K562 (cell line): ENCODE results near the gene ERMN. TPM values are rescaled to one million over a fixed set of nuclear protein-coding genes. Genes with fewer than 3 reads are reported as not detected.

Experiments
- ATF7 ChIP-seq: fragments of 450-650 bp; IDR thresholded peaks from 2 replicates; pipeline ENCODE4 v1.7.1; 2014; ENCODE audit warnings: mild to moderate bottlenecking, moderate library complexity
- CC2D1A ChIP-seq: fragments of 450-650 bp; IDR thresholded peaks from 2 replicates; pipeline ENCODE4 v1.6.1; 2017; ENCODE audit warnings: mild to moderate bottlenecking
- COPS2 ChIP-seq: fragments of 450-650 bp; conservative IDR thresholded peaks from 2 replicates; pipeline ENCODE4 v1.6.1; 2016; ENCODE audit warnings: mild to moderate bottlenecking, moderate library complexity
- DNMT1 ChIP-seq: fragments of 450-650 bp; IDR thresholded peaks from 2 replicates; pipeline ENCODE4 v1.6.1; 2016; ENCODE audit warnings: antibody characterized with exemption, mild to moderate bottlenecking
- GATAD2B ChIP-seq: fragments of 450-650 bp; IDR thresholded peaks from 2 replicates; pipeline ENCODE4 v1.6.1; 2017; ENCODE audit warnings: mild to moderate bottlenecking, borderline replicate concordance
- KAT8 ChIP-seq: fragments of 450-650 bp; IDR thresholded peaks from 2 replicates; pipeline ENCODE4 v1.6.1; 2016; ENCODE audit warnings: low read depth, mild to moderate bottlenecking
- MIER1 ChIP-seq: fragments of 450-650 bp; IDR thresholded peaks from 2 replicates; pipeline ENCODE4 v1.6.1; 2016; ENCODE audit warnings: antibody characterized with exemption, mild to moderate bottlenecking, low read depth
- RAD21 ChIP-seq, 2 experiments: fragments of 250-450 bp in 1 of 2; fragments of 450-650 bp in 1 of 2; sonication (Bioruptor Pico) in 1 of 2; formaldehyde crosslinking in 1 of 2; IDR thresholded peaks in 1 of 2; conservative IDR thresholded peaks in 1 of 2; 2 replicates each; pipeline versions ENCODE4 v1.4.0 to v1.8.0; 2020 to 2022; ENCODE audit warnings: mild to moderate bottlenecking in 2 of 2, moderate library complexity in 1 of 2
- RFX7 ChIP-seq: fragments of 250-450 bp; sonication (Bioruptor Pico); IDR thresholded peaks from 2 replicates; pipeline ENCODE4 v1.5.1; 2021; ENCODE audit warnings: mild to moderate bottlenecking
- SLC30A9 ChIP-seq: fragments of 250-450 bp; sonication (Bioruptor Pico); IDR thresholded peaks from 2 replicates; pipeline ENCODE4 v1.8.0; 2022; ENCODE audit warnings: mild to moderate bottlenecking, moderate library complexity
- SMAD2 ChIP-seq: fragments of 150-350 bp; IDR thresholded peaks from 2 replicates; pipeline ENCODE4 v1.6.1; 2014; ENCODE audit warnings: low read depth, mild to moderate bottlenecking, low read length
- ZC3H8 ChIP-seq: fragments of 450-650 bp; IDR thresholded peaks from 2 replicates; pipeline ENCODE4 v1.6.1; 2017
- ZNF140 ChIP-seq: fragments of 250-450 bp; sonication (Bioruptor Pico); IDR thresholded peaks from 2 replicates; pipeline ENCODE4 v1.8.0; 2021; ENCODE audit warnings: moderate library complexity, mild to moderate bottlenecking, inconsistent platforms
- ZNF347 ChIP-seq: fragments of 450-650 bp; formaldehyde crosslinking; IDR thresholded peaks from 2 replicates; pipeline ENCODE4 v1.4.0; 2020; ENCODE audit warnings: low read depth, mild to moderate bottlenecking, moderate library complexity
- ZNF384 ChIP-seq: IDR thresholded peaks from 2 replicates; pipeline ENCODE4 v1.6.1; 2012; ENCODE audit warnings: low read depth, low read length, improper control_type of control experiment
- ZNF696 ChIP-seq: fragments of 250-450 bp; sonication (Bioruptor Pico); conservative IDR thresholded peaks from 2 replicates; pipeline ENCODE4 v1.4.0; 2020; ENCODE audit warnings: mild to moderate bottlenecking, moderate library complexity
- polyA plus RNA-seq, 8 experiments: library from polyadenylated mRNA; depleted of rRNA in 4 of 8; stranded (reverse) in 5 of 8; unstranded in 3 of 8; fragments of >200 nt; fragmentation: Nextera tagmentation in 2 of 8; fragmentation: Illumina TruSeq in 1 of 8; extraction: Ambion mirVana in 2 of 8; extraction: Trizol in 1 of 8; gene quantifications; 2 replicates each; pipeline versions ENCODE4 v1.2.1 to v1.2.3, GENCODE V29; 2011 to 2014; ENCODE audit warnings: inconsistent platforms in 1 of 8, missing spikeins in 1 of 8
- total RNA-seq, 7 experiments: library from RNA; depleted of rRNA in 6 of 7; stranded (reverse); fragments of >200 nt in 6 of 7; fragmentation: Illumina TruSeq in 2 of 7; extraction: Trizol in 2 of 7; gene quantifications; 2 replicates each; pipeline versions ENCODE4 v1.2.1 to v1.2.3, GENCODE V29; 2011 to 2021; ENCODE audit warnings: low replicate concordance in 1 of 7
- TF ChIP-seq, protein P1 (sequence below), 2 experiments: fragments of 450-650 bp in 1 of 2; sonication (generic) in 1 of 2; formaldehyde crosslinking; conservative IDR thresholded peaks; 2 replicates each; pipeline versions ENCODE4 v1.4.0 to v1.8.1; 2020 to 2022; ENCODE audit warnings: mild to moderate bottlenecking in 1 of 2, missing genetic modification reagents in 1 of 2
- TF ChIP-seq, protein P2 (sequence below): sonication (generic); formaldehyde crosslinking; IDR thresholded peaks from 2 replicates; pipeline ENCODE4 v1.8.0; 2023; ENCODE audit warnings: missing genetic modification reagents, mild to moderate bottlenecking, borderline replicate concordance
- TF ChIP-seq, protein P3 (sequence below): sonication (generic); formaldehyde crosslinking; IDR thresholded peaks from 2 replicates; pipeline ENCODE4 v1.8.0; 2022; ENCODE audit warnings: mild to moderate bottlenecking, missing genetic modification reagents
- TF ChIP-seq, protein P4 (sequence below): sonication (generic); formaldehyde crosslinking; IDR thresholded peaks from 2 replicates; pipeline ENCODE4 v1.8.0; 2022; ENCODE audit warnings: mild to moderate bottlenecking, missing genetic modification reagents

ERMN gene
- total and polyA plus RNA-seq, 9 of the 15 experiments (the other 6 are each of a cell fraction or from before 2014, with no cell fraction given), result 0.03 to 0.11 (median 0.05) TPM; not detected in 3

DNA sequence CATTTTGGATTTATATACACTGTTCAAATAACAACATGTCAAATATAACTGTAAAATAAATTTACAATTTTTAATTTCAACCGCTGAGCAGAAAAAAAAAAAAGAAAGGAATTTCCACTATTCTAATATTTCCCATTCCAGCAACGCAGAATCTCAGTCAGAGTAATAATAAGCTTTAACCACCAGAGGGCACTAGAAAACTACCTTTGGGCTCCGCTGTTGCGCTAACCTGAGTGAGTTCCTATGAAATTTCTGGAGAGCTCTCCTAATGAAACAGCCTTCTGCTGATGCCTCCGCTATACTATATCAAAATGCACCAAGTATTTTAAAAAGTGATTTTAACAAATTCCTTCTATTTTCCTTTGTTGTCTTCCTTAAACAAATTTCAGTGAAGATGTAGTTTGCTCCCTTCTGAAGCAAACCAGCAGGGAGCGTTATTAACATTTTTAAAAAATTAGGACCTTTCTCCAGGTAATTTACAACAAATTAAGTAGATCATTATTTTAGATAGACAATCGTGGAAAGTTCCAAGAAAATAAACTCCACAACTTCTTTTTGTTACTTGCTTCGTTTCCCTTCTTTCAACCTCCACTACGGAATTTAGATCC is 23.0 kb downstream of the ERMN start (continued):
- TF ChIP-seq, protein P1, sequence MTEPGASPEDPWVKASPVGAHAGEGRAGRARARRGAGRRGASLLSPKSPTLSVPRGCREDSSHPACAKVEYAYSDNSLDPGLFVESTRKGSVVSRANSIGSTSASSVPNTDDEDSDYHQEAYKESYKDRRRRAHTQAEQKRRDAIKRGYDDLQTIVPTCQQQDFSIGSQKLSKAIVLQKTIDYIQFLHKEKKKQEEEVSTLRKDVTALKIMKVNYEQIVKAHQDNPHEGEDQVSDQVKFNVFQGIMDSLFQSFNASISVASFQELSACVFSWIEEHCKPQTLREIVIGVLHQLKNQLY (CRISPR knock-in tag; conservative IDR thresholded peaks at IDR 0.05), result no peak
- TF ChIP-seq SMAD2 (no peak), RFX7 (no peak), ZNF140 (CRISPR knock-in tag) (no peak), SLC30A9 (CRISPR knock-in tag) (no peak), KAT8 (no peak), ZC3H8 (no peak), RAD21 (CRISPR knock-in tag; conservative IDR thresholded peaks at IDR 0.05 in 1 of 2, IDR thresholded peaks at IDR 0.05 in 1 of 2) (peak; percentile 88 to 89), DNMT1 (no peak), CC2D1A (peak; percentile 63; the same call in 1 of the 2 replicates), ZNF347 (CRISPR knock-in tag) (no peak), ATF7 (0 out of 2 replicates have a peak, but pooled peaks have one; percentile 10), GATAD2B (no peak), ZNF696 (CRISPR knock-in tag) (no peak), ZNF384 (peak; percentile 66), COPS2 (no peak), MIER1 (no peak)
- TF ChIP-seq, protein P2, sequence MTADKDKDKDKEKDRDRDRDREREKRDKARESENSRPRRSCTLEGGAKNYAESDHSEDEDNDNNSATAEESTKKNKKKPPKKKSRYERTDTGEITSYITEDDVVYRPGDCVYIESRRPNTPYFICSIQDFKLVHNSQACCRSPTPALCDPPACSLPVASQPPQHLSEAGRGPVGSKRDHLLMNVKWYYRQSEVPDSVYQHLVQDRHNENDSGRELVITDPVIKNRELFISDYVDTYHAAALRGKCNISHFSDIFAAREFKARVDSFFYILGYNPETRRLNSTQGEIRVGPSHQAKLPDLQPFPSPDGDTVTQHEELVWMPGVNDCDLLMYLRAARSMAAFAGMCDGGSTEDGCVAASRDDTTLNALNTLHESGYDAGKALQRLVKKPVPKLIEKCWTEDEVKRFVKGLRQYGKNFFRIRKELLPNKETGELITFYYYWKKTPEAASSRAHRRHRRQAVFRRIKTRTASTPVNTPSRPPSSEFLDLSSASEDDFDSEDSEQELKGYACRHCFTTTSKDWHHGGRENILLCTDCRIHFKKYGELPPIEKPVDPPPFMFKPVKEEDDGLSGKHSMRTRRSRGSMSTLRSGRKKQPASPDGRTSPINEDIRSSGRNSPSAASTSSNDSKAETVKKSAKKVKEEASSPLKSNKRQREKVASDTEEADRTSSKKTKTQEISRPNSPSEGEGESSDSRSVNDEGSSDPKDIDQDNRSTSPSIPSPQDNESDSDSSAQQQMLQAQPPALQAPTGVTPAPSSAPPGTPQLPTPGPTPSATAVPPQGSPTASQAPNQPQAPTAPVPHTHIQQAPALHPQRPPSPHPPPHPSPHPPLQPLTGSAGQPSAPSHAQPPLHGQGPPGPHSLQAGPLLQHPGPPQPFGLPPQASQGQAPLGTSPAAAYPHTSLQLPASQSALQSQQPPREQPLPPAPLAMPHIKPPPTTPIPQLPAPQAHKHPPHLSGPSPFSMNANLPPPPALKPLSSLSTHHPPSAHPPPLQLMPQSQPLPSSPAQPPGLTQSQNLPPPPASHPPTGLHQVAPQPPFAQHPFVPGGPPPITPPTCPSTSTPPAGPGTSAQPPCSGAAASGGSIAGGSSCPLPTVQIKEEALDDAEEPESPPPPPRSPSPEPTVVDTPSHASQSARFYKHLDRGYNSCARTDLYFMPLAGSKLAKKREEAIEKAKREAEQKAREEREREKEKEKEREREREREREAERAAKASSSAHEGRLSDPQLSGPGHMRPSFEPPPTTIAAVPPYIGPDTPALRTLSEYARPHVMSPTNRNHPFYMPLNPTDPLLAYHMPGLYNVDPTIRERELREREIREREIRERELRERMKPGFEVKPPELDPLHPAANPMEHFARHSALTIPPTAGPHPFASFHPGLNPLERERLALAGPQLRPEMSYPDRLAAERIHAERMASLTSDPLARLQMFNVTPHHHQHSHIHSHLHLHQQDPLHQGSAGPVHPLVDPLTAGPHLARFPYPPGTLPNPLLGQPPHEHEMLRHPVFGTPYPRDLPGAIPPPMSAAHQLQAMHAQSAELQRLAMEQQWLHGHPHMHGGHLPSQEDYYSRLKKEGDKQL (CRISPR knock-in tag), result no peak
- TF ChIP-seq, protein P3, sequence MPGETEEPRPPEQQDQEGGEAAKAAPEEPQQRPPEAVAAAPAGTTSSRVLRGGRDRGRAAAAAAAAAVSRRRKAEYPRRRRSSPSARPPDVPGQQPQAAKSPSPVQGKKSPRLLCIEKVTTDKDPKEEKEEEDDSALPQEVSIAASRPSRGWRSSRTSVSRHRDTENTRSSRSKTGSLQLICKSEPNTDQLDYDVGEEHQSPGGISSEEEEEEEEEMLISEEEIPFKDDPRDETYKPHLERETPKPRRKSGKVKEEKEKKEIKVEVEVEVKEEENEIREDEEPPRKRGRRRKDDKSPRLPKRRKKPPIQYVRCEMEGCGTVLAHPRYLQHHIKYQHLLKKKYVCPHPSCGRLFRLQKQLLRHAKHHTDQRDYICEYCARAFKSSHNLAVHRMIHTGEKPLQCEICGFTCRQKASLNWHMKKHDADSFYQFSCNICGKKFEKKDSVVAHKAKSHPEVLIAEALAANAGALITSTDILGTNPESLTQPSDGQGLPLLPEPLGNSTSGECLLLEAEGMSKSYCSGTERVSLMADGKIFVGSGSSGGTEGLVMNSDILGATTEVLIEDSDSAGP (CRISPR knock-in tag), result no peak
- TF ChIP-seq, protein P4, sequence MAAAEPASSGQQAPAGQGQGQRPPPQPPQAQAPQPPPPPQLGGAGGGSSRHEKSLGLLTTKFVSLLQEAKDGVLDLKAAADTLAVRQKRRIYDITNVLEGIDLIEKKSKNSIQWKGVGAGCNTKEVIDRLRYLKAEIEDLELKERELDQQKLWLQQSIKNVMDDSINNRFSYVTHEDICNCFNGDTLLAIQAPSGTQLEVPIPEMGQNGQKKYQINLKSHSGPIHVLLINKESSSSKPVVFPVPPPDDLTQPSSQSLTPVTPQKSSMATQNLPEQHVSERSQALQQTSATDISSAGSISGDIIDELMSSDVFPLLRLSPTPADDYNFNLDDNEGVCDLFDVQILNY (CRISPR knock-in tag), result no peak
